ENCODE results near the gene PPY. TPM values are rescaled to one million over a fixed set of nuclear protein-coding genes. Genes with fewer than 3 reads are reported as not detected.

Gene PPY
- total RNA-seq, 1 experiment from 2014 or later = not detected

DNA sequence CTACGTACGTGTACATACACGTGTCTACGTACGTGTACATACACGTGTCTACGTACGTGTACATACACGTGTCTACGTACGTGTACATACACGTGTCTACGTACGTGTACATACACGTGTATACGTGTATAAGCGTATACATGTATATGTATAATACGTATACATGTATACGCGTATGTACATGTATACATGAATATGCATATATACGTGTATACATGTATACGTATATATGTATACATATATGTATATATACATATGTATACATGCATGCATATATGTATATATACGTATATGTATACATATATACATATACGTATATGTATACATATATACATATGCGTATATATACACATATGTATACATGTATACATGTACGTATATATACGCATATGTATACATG lies 33.6 kb upstream of the PPY start:
- Histone ChIP-seq H3K14ac (ENCODE audit: insufficient read depth, low read length) (no peak overlapping the region), H3K4me1 (ENCODE audit: insufficient read depth, low read length) (no peaks in the 10 kb centered on the region), H2AK5ac (ENCODE audit: insufficient read length, low read length) (no peak overlapping the region), H3K79me2 (ENCODE audit: insufficient read depth, low read length) (no peaks in the 10 kb centered on the region), H3K27ac (ENCODE audit: insufficient read length, low read depth, low read length) (no peak overlapping the region), H2BK12ac (ENCODE audit: insufficient read length, low read depth, low read length) (no peak overlapping the region), H3T11ph (ENCODE audit: low read length) (no peak overlapping the region), H2AFZ (ENCODE audit: low read length) (no peak overlapping the region), H2BK20ac (ENCODE audit: low read depth, low read length, poor library complexity, severe bottlenecking) (no peak overlapping the region), H2BK120ac (ENCODE audit: low read depth, low read length, poor library complexity, severe bottlenecking) (no peak overlapping the region), H3K23me2 (ENCODE audit: insufficient read length, low read depth, low read length, poor library complexity, severe bottlenecking) (peaks cover 2% of the 10 kb centered on the region), H4K20me1 (ENCODE audit: control insufficient read depth, insufficient read depth, insufficient read length) (no peaks in the 10 kb centered on the region), H3K4me2 (ENCODE audit: insufficient read depth, insufficient read length, low read length) (no peak overlapping the region), H3K79me1 (ENCODE audit: insufficient read depth, low read depth, low read length, poor library complexity, severe bottlenecking) (no peaks in the 10 kb centered on the region), H4K91ac (ENCODE audit: insufficient read length, low read depth, low read length) (no peak overlapping the region), H3K4ac (ENCODE audit: low read depth, low read length) (no peak overlapping the region), H4K8ac (replicated peaks; ENCODE audit: insufficient read length, low read depth, low read length) (no peak overlapping the region), H4K5ac (ENCODE audit: insufficient read length, low read depth, low read length) (no peak overlapping the region), H3K9ac (ENCODE audit: extremely low read depth, insufficient read length, low read length) (no peak overlapping the region), H3K18ac (ENCODE audit: insufficient read length, low read depth, low read length) (no peak overlapping the region), H3K9me3 (ENCODE audit: control insufficient read depth, low read depth, low read length) (no peaks in the 10 kb centered on the region), H2BK5ac (ENCODE audit: insufficient read length, low read length) (no peak overlapping the region), H2BK15ac (ENCODE audit: low read depth, low read length) (no peak overlapping the region), H3K23ac (ENCODE audit: insufficient read length, low read depth, low read length) (no peak overlapping the region), H3K27me3 (ENCODE audit: insufficient read depth, low read length) (no peaks in the 10 kb centered on the region), H3K56ac (ENCODE audit: insufficient read length, low read depth, low read length) (no peak overlapping the region)
- Mint-ChIP-seq H3K27me3 (ENCODE audit: low read depth) (peaks cover 38% of the 10 kb centered on the region), H3K9me3 (no peaks in the 10 kb centered on the region), H3K4me3 (no peak overlapping the region), H3K27ac (no peak overlapping the region), H3K4me1 (no peaks in the 10 kb centered on the region), H3K36me3 (ENCODE audit: insufficient read depth in 1 of 3, low read depth in 3 of 3) (no peaks in the 10 kb centered on the region)
- WGBS (ENCODE audit: extremely low coverage, insufficient read length, low lambda C conversion rate) = no CpG with 5 or more reads among the region's 27 CpGs
- TF ChIP-seq, protein P1, sequence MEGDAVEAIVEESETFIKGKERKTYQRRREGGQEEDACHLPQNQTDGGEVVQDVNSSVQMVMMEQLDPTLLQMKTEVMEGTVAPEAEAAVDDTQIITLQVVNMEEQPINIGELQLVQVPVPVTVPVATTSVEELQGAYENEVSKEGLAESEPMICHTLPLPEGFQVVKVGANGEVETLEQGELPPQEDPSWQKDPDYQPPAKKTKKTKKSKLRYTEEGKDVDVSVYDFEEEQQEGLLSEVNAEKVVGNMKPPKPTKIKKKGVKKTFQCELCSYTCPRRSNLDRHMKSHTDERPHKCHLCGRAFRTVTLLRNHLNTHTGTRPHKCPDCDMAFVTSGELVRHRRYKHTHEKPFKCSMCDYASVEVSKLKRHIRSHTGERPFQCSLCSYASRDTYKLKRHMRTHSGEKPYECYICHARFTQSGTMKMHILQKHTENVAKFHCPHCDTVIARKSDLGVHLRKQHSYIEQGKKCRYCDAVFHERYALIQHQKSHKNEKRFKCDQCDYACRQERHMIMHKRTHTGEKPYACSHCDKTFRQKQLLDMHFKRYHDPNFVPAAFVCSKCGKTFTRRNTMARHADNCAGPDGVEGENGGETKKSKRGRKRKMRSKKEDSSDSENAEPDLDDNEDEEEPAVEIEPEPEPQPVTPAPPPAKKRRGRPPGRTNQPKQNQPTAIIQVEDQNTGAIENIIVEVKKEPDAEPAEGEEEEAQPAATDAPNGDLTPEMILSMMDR (conservative IDR thresholded peaks at IDR 0.05) = no peak
- no peak for DNase-seq

Data from H9 (cell line).